Measurements from ENCODE around the gene ALG5.
A peak's percentile ranks its signal among the peaks of the same experiment; 100 is the strongest.

Gene ALG5

GRCh38 chr13:37023871-37024270, 24.7 kb upstream of the ALG5 start:
- Histone ChIP-seq H3K4me1 (ENCODE audit: control insufficient read depth, insufficient read depth, low read length) (no peaks in the 10 kb centered on the region), H3K9me3 (ENCODE audit: control insufficient read depth, low read length) (no peaks in the 10 kb centered on the region), H3K36me3 (ENCODE audit: control insufficient read depth, insufficient read depth, low read length) (peaks cover 23% of the 10 kb centered on the region), H3K27me3 (ENCODE audit: control insufficient read depth, insufficient read depth, low read length, poor library complexity, severe bottlenecking) (no peaks in the 10 kb centered on the region), H3K27ac (ENCODE audit: insufficient read depth, low read depth, low read length, poor library complexity, severe bottlenecking) (no peak overlapping the region), H3K4me3 (ENCODE audit: insufficient read depth, low read depth, low read length) (no peak overlapping the region)
- WGBS, 2 experiments, result 88 to 100% methylated on average over 1 of the region's 1 CpG

- H3K9me3 ChIP-seq (ENCODE audit: control insufficient read depth, low read length), result no peaks in the 10 kb centered on the region
- WGBS, 2 experiments, result 94 to 97% methylated on average over 1 of the region's 1 CpG
- no peak overlapping the region for H3K27ac ChIP-seq (ENCODE audit: insufficient read depth, low read depth, low read length, poor library complexity, severe bottlenecking)
- H3K4me1 ChIP-seq (ENCODE audit: control insufficient read depth, insufficient read depth, low read length), result no peaks in the 10 kb centered on the region
- no peaks in the 10 kb centered on the region for H3K27me3 ChIP-seq (ENCODE audit: control insufficient read depth, insufficient read depth, low read length, poor library complexity, severe bottlenecking)
- no peak overlapping the region for H3K4me3 ChIP-seq (ENCODE audit: insufficient read depth, low read depth, low read length)
- H3K36me3 ChIP-seq (ENCODE audit: control insufficient read depth, insufficient read depth, low read length), result peaks cover 16% of the 10 kb centered on the region
These were observed 15.5 kb upstream of the ALG5 start for GRCh38 chr13:37014609-37015008.

GRCh38 chr13:37011788-37012187, 12.6 kb upstream of the ALG5 start:
- Histone ChIP-seq H3K4me1 (ENCODE audit: control insufficient read depth, insufficient read depth, low read length) (no peaks in the 10 kb centered on the region), H3K27me3 (ENCODE audit: control insufficient read depth, insufficient read depth, low read length, poor library complexity, severe bottlenecking) (no peaks in the 10 kb centered on the region), H3K27ac (ENCODE audit: insufficient read depth, low read depth, low read length, poor library complexity, severe bottlenecking) (no peak overlapping the region), H3K9me3 (ENCODE audit: control insufficient read depth, low read length) (no peaks in the 10 kb centered on the region), H3K36me3 (ENCODE audit: control insufficient read depth, insufficient read depth, low read length) (peaks cover 29% of the 10 kb centered on the region), H3K4me3 (ENCODE audit: insufficient read depth, low read depth, low read length) (no peak overlapping the region)
- 100% methylated on average over 1 of the region's 2 CpGs; no CpG with 5 or more reads in 1 of the 2 experiments for WGBS, 2 experiments

- H3K9me3 ChIP-seq (ENCODE audit: control insufficient read depth, low read length), result no peaks in the 10 kb centered on the region
These were observed 11.9 kb upstream of the ALG5 start for GRCh38 chr13:37011002-37011401.

GRCh38 chr13:37010424-37010823, 11.3 kb upstream of the ALG5 start:
- Histone ChIP-seq H3K36me3 (ENCODE audit: control insufficient read depth, insufficient read depth, low read length) (peaks cover 23% of the 10 kb centered on the region), H3K4me1 (ENCODE audit: control insufficient read depth, insufficient read depth, low read length) (no peaks in the 10 kb centered on the region), H3K4me3 (ENCODE audit: insufficient read depth, low read depth, low read length) (no peak overlapping the region), H3K9me3 (ENCODE audit: control insufficient read depth, low read length) (no peaks in the 10 kb centered on the region), H3K27ac (ENCODE audit: insufficient read depth, low read depth, low read length, poor library complexity, severe bottlenecking) (no peak overlapping the region), H3K27me3 (ENCODE audit: control insufficient read depth, insufficient read depth, low read length, poor library complexity, severe bottlenecking) (no peaks in the 10 kb centered on the region)
- 81 to 94% methylated on average over 1 of the region's 1 CpG for WGBS, 2 experiments

More at GRCh38 chr13:37011002-37011401, 11.9 kb upstream of the ALG5 start:
- Histone ChIP-seq H3K27ac (ENCODE audit: insufficient read depth, low read depth, low read length, poor library complexity, severe bottlenecking) (no peak overlapping the region), H3K27me3 (ENCODE audit: control insufficient read depth, insufficient read depth, low read length, poor library complexity, severe bottlenecking) (no peaks in the 10 kb centered on the region), H3K4me1 (ENCODE audit: control insufficient read depth, insufficient read depth, low read length) (no peaks in the 10 kb centered on the region), H3K4me3 (ENCODE audit: insufficient read depth, low read depth, low read length) (no peak overlapping the region), H3K36me3 (ENCODE audit: control insufficient read depth, insufficient read depth, low read length) (peaks cover 26% of the 10 kb centered on the region)
- WGBS, 2 experiments, result no CpG with 5 or more reads among the region's 1 CpG

- Histone ChIP-seq H3K27me3 (ENCODE audit: control insufficient read depth, insufficient read depth, low read length, poor library complexity, severe bottlenecking) (no peaks in the 10 kb centered on the region), H3K4me3 (ENCODE audit: insufficient read depth, low read depth, low read length) (no peak overlapping the region), H3K36me3 (ENCODE audit: control insufficient read depth, insufficient read depth, low read length) (peaks cover 27% of the 10 kb centered on the region), H3K27ac (ENCODE audit: insufficient read depth, low read depth, low read length, poor library complexity, severe bottlenecking) (no peak overlapping the region), H3K4me1 (ENCODE audit: control insufficient read depth, insufficient read depth, low read length) (no peaks in the 10 kb centered on the region), H3K9me3 (ENCODE audit: control insufficient read depth, low read length) (no peaks in the 10 kb centered on the region)
- 95 to 98% methylated on average over 5 of the region's 5 CpGs for WGBS, 2 experiments
These were observed 10.6 kb upstream of the ALG5 start for GRCh38 chr13:37009692-37010091.

- no peaks in the 10 kb centered on the region for H3K27me3 ChIP-seq (ENCODE audit: control insufficient read depth, insufficient read depth, low read length, poor library complexity, severe bottlenecking)
- no peaks in the 10 kb centered on the region for H3K9me3 ChIP-seq (ENCODE audit: control insufficient read depth, low read length)
- H3K36me3 ChIP-seq (ENCODE audit: control insufficient read depth, insufficient read depth, low read length), result peaks cover 23% of the 10 kb centered on the region
- 68 to 76% methylated on average over 3 of the region's 3 CpGs for WGBS, 2 experiments
- H3K27ac ChIP-seq (ENCODE audit: insufficient read depth, low read depth, low read length, poor library complexity, severe bottlenecking), result peak overlapping the region; percentile 20
- peaks cover 10% of the 10 kb centered on the region for H3K4me1 ChIP-seq (ENCODE audit: control insufficient read depth, insufficient read depth, low read length)
- peak overlapping the region; percentile 88 for H3K4me3 ChIP-seq (ENCODE audit: insufficient read depth, low read depth, low read length)
These were observed 2.7 kb upstream of the ALG5 start for GRCh38 chr13:37001921-37002250.

GRCh38 chr13:36998624-36999041, 507 bp downstream of the ALG5 start:
- WGBS, 2 experiments, result 0 to 1% methylated on average over 21 of the region's 21 CpGs
- Histone ChIP-seq H3K4me1 (ENCODE audit: control insufficient read depth, insufficient read depth, low read length) (peaks cover 10% of the 10 kb centered on the region), H3K36me3 (ENCODE audit: control insufficient read depth, insufficient read depth, low read length) (peaks cover 18% of the 10 kb centered on the region), H3K27ac (ENCODE audit: insufficient read depth, low read depth, low read length, poor library complexity, severe bottlenecking) (peak overlapping the region; percentile 65), H3K9me3 (ENCODE audit: control insufficient read depth, low read length) (no peaks in the 10 kb centered on the region), H3K27me3 (ENCODE audit: control insufficient read depth, insufficient read depth, low read length, poor library complexity, severe bottlenecking) (no peaks in the 10 kb centered on the region), H3K4me3 (ENCODE audit: insufficient read depth, low read depth, low read length) (peak overlapping the region; percentile 88)

- Histone ChIP-seq H3K4me1 (ENCODE audit: control insufficient read depth, insufficient read depth, low read length) (peaks cover 10% of the 10 kb centered on the region), H3K36me3 (ENCODE audit: control insufficient read depth, insufficient read depth, low read length) (peaks cover 18% of the 10 kb centered on the region), H3K4me3 (ENCODE audit: insufficient read depth, low read depth, low read length) (peak overlapping the region; percentile 88), H3K9me3 (ENCODE audit: control insufficient read depth, low read length) (no peaks in the 10 kb centered on the region), H3K27ac (ENCODE audit: insufficient read depth, low read depth, low read length, poor library complexity, severe bottlenecking) (no peak overlapping the region), H3K27me3 (ENCODE audit: control insufficient read depth, insufficient read depth, low read length, poor library complexity, severe bottlenecking) (no peaks in the 10 kb centered on the region)
- 85 to 87% methylated on average over 5 to 6 of the region's 6 CpGs for WGBS, 2 experiments
These were observed 1.3 kb downstream of the ALG5 start for GRCh38 chr13:36997716-36998427.

GRCh38 chr13:36992362-36992761, 6.8 kb downstream of the ALG5 start:
- Histone ChIP-seq H3K27ac (ENCODE audit: insufficient read depth, low read depth, low read length, poor library complexity, severe bottlenecking) (no peak overlapping the region), H3K4me1 (ENCODE audit: control insufficient read depth, insufficient read depth, low read length) (no peaks in the 10 kb centered on the region), H3K36me3 (ENCODE audit: control insufficient read depth, insufficient read depth, low read length) (peaks cover 54% of the 10 kb centered on the region), H3K4me3 (ENCODE audit: insufficient read depth, low read depth, low read length) (no peak overlapping the region), H3K9me3 (ENCODE audit: control insufficient read depth, low read length) (no peaks in the 10 kb centered on the region), H3K27me3 (ENCODE audit: control insufficient read depth, insufficient read depth, low read length, poor library complexity, severe bottlenecking) (no peaks in the 10 kb centered on the region)
- 87 to 88% methylated on average over 3 to 4 of the region's 4 CpGs for WGBS, 2 experiments
